IPS-NIHi7 (cell line): ENCODE results near the gene IGF1R.
"Not testable (repeated sequence)": the region's sequence is repeated elsewhere in the genome, so short reads cannot be mapped to it uniquely, and the experiment has no call there.

Experiments used
- DNase-seq: peaks from one replicate; pipeline ENCODE4 v3.0.0; 2012; ENCODE audit warnings: mixed read lengths; ENCODE audit errors: extremely low spot score

Gene IGF1R

GRCh38 chr15:98957655-98958054 lies 309.3 kb downstream of the IGF1R start:
- no peak for DNase-seq

DNA sequence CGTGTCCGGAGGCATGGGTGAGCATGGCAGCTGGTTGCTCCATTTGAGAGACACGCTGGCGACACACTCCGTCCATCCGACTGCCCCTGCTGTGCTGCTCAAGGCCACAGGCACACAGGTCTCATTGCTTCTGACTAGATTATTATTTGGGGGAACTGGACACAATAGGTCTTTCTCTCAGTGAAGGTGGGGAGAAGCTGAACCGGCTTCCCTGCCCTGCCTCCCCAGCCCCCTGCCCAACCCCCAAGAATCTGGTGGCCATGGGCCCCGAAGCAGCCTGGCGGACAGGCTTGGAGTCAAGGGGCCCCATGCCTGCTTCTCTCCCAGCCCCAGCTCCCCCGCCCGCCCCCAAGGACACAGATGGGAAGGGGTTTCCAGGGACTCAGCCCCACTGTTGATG lies 309.7 kb downstream of the IGF1R start:
- DNase-seq = no peak

DNA sequence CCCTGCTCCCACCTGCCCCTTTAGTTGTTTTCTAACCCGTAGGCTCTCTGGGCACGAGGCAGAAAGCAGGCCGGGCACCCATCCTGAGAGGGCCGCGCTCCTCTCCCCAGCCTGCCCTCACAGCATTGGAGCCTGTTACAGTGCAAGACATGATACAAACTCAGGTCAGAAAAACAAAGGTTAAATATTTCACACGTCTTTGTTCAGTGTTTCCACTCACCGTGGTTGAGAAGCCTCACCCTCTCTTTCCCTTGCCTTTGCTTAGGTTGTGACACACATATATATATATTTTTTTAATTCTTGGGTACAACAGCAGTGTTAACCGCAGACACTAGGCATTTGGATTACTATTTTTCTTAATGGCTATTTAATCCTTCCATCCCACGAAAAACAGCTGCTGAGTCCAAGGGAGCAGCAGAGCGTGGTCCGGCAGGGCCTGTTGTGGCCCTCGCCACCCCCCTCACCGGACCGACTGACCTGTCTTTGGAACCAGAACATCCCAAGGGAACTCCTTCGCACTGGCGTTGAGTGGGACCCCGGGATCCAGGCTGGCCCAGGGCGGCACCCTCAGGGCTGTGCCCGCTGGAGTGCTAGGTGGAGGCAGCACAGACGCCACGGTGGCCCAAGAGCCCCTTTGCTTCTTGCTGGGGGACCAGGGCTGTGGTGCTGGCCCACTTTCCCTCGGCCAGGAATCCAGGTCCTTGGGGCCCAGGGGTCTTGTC lies 310.7 kb downstream of the IGF1R start:
- no peak for DNase-seq

DNA sequence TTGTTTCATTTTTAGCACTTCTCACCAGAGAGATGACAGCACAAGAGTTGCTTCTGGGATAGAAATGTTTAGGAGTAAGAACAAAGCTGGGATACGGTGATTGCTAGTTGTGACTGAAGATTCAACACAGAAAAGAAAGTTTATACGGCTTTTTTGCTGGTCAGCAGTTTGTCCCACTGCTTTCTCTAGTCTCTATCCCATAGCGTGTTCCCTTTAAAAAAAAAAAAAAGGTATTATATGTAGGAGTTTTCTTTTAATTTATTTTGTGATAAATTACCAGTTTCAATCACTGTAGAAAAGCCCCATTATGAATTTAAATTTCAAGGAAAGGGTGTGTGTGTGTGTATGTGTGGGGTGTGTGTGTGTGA lies 311.3 kb downstream of the IGF1R start:
- DNase-seq = no peak

DNA sequence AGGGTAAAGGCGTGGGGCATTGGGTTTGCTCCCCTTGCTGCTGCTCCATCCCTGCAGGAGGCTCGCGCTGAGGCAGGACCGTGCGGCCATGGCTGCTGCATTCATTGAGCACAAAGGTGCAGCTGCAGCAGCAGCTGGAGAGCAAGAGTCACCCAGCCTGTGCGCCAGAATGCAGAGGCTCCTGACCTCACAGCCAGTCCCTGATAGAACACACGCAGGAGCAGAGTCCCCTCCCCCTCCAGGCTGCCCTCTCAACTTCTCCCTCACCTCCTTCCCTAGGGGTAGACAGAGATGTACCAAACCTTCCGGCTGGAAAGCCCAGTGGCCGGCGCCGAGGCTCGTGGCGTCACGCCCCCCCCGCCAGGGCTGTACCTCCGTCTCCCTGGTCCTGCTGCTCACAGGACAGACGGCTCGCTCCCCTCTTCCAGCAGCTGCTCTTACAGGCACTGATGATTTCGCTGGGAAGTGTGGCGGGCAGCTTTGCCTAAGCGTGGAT lies 312.3 kb downstream of the IGF1R start:
- DNase-seq = no peak

DNA sequence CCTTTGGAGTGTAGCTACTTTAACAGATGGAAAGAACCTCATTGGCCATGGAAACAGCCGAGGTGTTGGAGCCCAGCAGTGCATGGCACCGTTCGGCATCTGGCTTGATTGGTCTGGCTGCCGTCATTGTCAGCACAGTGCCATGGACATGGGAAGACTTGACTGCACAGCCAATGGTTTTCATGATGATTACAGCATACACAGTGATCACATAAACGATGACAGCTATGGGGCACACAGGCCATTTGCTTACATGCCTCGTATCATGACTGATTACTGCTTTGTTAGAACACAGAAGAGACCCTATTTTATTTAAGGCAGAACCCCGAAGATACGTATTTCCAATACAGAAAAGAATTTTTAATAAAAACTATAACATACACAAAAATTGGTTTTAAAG lies 315.1 kb downstream of the IGF1R start:
- DNase-seq = no peak

DNA sequence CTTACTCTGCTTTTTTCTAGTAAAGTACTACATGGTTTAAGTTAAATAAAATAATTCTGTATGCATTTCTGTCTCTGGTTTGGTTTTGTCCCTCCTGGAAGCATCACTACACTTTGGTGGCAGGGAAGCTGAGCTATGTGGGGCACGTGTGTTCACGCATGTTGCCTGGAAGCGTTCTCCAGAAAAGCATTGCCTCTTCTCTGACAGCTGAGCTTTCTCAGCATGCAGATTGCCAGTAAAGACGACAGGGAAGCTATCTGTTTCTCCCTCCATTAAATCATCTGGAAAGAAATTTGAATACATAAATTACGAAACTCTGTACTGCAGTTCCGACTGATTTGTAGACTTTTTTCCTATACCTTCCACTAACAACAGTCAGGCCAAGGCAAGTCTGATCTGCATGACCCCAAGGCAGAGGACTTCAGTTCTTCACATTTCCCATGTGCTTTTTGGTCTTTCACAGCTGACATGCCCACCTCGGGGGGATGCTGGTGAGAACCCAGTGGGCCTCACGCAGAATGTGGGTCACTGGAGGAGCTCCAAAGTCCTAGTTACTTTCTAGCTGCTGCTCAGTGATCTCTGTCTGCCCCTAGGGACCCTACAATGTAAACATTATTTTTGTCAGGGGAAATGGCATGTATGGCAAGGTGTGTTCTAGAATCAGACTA lies 316.3 kb downstream of the IGF1R start:
- no peak for DNase-seq

DNA sequence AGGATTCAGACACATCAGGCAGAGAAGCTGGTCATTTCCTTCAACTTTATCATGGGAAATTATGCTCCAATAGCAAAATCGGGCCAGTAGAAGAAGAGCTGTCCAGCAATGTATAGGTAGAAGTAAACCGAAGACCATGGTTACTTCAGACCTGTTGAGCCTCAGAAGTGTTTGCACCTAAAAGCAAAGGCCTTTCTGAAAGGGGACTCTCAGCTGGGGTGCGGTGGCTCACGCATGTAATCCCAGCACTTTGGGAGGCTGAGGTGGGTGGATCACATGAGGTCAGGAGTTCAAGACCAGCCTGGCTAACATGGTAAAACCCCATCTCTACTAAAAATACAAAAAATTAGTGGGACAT lies 316.8 kb downstream of the IGF1R start:
- DNase-seq = not testable (repeated sequence)

GRCh38 chr15:98965597-98965996 lies 317.3 kb downstream of the IGF1R start:
- DNase-seq = no peak

DNA sequence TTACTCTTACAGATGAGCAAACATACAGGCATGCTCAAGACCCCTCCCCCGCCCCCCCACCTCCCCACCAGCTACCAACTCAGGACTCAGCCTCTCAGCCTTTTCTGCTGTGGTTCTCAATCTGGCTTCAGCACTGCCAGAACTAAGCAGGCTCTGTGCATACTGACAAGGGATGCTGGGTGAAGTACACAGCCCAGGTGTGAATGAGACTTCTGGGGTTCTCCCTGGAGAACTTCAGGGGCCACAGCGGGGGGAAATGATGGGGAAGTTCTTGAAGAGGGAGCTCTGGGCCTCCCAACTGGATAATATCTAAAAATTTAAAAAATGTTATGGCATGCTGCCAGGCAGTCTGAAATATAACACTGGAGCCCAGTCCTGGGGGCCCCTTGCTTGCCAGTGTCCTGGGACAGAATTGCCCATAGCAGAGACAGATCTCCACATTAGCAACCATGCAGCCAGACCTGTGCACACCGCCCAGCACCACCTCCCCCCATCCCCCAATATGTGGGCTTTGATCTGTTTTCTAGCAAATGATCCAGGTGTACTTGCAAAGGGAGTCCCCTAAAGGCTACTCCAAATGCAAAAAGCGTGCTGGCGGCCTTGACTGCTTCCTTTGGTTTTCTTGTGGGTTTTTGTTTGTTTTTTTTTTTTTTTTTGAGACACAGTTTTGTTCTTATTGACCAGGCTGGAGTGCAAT lies 317.9 kb downstream of the IGF1R start:
- no peak for DNase-seq

DNA sequence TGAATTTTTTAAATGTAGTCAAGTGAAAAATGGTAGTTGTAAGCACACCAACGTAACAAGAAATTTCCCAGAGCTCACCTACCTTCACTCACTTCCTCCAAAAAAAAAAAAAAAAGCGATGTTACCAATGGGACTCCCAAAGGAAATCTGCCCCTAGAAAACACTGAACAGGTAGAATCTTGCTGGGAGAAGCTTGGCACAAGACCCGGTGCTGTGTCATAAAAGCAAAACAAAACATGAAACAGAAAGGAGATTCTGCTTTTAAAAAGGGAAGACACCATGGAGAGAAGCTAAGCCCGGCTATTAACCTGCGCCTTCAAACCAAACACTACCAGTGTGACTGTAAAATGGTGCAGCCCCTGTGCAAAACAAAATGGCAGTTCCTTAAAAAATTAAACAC lies 318.8 kb downstream of the IGF1R start:
- no peak for DNase-seq

DNA sequence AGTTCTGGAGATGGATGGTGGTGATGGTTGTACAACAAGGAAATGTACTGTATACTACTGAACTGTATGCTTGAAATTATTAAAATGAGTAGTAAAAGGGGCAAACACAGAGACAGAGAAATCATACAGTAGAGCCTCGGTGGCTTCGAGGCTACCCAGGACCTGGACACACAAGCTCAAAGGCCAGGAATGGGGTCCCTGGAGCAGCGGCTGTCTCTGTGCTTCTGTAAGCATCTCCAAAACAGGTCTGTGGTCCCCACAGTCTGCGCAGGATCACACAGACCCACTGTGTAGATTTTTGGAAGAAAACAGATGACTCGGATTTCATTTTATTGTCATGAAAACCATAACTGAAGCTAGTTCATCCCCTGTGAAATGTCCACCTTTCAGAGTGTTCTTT lies 319.6 kb downstream of the IGF1R start:
- no peak for DNase-seq

GRCh38 chr15:98968576-98968975 lies 320.2 kb downstream of the IGF1R start:
- DNase-seq = no peak

GRCh38 chr15:98969126-98969735 lies 320.9 kb downstream of the IGF1R start:
- DNase-seq = no peak

GRCh38 chr15:98970799-98971198 lies 322.5 kb downstream of the IGF1R start:
- no peak for DNase-seq

DNA sequence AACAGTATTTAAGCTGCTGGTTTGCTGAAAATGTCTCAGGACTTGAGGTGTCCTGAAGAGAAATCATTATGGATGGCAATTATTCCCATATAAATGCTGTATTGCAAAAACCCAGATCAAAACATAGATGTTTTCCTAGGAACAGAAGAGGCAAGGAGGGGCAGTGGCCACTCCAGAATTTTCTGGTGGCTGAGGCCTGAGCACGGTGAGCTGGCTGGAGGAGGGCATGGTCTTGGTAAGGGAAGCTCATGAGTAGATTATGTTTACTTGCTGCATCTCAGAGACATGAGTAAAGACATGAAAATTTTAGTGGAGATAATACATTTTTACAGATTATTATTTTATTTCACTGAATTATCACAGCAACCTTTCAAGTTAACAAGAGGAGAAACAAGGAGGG lies 328.2 kb downstream of the IGF1R start:
- no peak for DNase-seq

DNA sequence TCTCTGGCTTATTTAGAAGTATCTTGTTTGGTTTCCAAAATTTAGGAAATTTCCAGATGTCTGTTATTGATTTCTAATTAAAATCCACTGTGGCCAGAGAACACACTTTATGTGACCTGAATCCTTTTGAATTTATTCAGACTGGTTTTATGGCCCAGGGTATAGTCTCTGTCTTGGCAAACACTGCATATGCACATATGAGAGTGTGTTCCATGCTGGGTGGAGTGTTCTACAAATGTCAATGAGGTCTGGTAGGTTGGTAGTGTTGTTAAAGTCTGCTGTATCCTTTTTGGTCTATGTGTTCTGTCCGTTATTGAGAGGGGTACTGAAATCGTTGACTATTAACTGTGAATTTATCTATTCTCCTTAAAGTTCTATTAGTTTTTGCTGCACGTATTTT lies 329.1 kb downstream of the IGF1R start:
- DNase-seq = no peak

DNA sequence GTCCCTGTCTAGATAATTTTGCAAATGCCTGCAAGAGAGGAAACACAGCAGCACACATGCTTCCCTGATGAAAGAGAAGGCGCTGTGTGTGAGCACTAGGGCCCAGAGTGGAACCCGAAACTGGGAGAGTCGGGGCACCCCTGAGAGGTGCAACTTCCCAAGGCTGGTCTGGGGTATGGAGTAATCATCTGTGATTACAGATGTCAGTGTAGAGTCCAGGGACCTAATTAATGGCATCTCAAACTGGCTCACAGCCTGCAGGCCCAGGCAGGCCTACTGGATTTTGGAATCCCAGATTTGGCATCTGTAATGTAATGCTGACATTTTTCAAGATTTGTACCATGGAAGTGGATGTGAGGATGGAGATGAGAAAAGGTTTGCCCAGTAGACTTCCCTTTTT lies 329.8 kb downstream of the IGF1R start:
- DNase-seq = no peak

GRCh38 chr15:98980899-98981228 lies 332.5 kb downstream of the IGF1R start:
- DNase-seq = no peak

DNA sequence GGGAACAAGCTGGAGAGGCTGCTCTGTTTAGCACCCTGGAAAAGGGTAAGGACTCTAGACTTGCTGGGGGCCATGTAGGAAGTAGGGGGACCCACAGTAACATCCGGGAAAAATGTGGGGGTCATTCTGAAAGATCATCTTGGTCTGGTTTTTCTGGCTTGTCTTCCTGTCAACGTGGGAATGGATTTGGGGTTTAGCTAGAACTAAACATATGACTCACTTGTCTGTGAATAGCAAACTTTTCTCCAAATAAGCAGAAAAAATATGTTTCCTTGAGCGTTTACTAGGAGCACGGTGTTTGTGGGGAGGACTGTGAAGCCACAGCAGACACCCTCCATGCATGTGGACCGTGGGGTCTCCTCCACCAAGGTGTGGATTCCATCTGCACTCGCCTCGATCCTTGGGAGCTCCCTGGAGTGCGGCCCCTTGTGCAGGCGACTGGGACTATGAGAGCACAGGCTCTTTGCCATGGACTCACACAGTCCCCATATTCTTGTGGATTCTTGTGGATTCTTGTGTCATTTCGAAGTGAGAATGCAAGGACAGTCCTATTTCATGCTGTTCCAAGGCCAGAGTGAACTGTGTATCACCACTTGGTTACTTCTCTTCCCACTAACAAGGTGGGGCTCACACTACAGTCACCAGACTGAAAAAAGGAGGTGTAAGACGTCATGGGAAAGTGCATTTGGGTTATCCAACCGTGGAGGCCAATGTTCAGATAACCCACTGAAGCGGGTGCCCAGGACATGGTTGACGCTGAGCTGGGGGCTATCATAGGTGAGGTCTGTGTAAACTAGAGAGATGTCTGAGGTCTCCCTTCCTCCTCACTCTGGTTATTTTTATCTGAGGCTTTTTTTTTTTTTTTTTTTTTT lies 333.7 kb downstream of the IGF1R start:
- no peak for DNase-seq

DNA sequence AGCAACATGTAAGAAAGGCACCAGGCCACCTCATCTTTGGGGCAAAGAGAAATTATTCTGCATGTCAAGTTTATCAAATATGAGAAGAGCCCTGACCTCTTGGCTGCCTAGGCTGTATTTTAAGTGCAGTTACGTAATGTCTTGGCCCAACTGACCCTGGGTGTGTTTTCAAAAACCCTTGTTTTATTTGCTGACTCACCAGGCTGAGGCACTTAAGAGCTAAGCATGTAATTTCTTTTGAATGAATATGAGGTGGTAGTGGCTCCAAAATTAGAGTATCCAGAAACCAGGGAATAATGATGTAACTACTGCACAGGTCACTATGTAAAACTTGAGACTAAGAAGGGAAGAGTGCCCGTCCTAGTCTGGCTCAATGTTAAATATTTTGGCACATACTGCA lies 335.0 kb downstream of the IGF1R start:
- no peak for DNase-seq

DNA sequence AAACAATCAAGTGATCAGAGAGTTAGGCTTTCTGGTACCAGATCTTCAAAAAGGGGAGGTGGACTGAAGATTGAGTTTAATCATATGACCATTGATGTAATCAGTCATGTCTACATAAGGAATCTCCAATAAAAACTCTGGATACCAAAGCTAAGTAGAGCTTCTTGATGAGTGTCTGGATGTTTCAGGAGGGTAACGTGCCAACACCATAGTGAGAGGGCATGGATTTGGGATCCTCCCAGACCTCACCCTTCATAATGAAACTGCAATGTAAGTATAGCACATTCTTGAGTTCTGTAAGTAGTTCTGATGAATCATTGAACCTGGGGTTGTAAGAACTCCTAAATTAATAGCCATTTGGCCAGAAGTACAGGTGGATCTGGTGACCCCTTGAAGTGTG lies 337.9 kb downstream of the IGF1R start:
- no peak for DNase-seq
